ENCODE measurements around the gene OR5H6. TPM values are rescaled to one million over a fixed set of nuclear protein-coding genes. Genes with fewer than 3 reads are reported as not detected.

The OR5H6 gene
- not detected for total RNA-seq

GRCh38 chr3:98263944-98264343 is at the start of gene OR5H6:
OR5H6 (plus strand) TSS chr3:98264244; CDS start chr3:98264333, 89 bp downstream.

GRCh38 chr3:98282205-98282604 is 18.2 kb downstream of the OR5H6 start, which contains the start of gene OR5H2:
OR5H2 (plus strand) TSS chr3:98282505; CDS start chr3:98282903, 398 bp downstream.

Other genes starting within 250 kb of the OR5H6 start
- not detected for gene GABRR3, start 228.9 kb upstream of the OR5H6 start, total RNA-seq
- gene OR5AC2, start 177.1 kb upstream of the OR5H6 start, total RNA-seq, result not detected
- not detected for gene OR5H1, start 133.5 kb upstream of the OR5H6 start, total RNA-seq
- under 1 TPM in 1 of 2 experiments, not detected in 1; 0.03 TPM for gene OR5H14, start 116.8 kb upstream of the OR5H6 start, total RNA-seq
- gene OR5H15, start 97.5 kb upstream of the OR5H6 start, total RNA-seq, result not detected
- not detected for gene OR5H2, start 18.3 kb downstream of the OR5H6 start, total RNA-seq
- gene OR5K4, start 89.6 kb downstream of the OR5H6 start, total RNA-seq, result not detected
- not detected for gene OR5K3, start 126.4 kb downstream of the OR5H6 start, total RNA-seq
- gene OR5K1, start 199.0 kb downstream of the OR5H6 start, total RNA-seq, result not detected
- not detected for gene OR5K2, start 233.4 kb downstream of the OR5H6 start, total RNA-seq

Data from activated naive CD4-positive, alpha-beta T cell treated with anti-CD3 and anti-CD28 coated beads, Interleukin-2, amount 10 ng/mL, durations not matched to agents 5 hours and 36 hours (primary cell).